CD8-positive, alpha-beta memory T cell (primary cell): ENCODE results near the gene EME2. TPM values are rescaled to one million over a fixed set of nuclear protein-coding genes. Genes with fewer than 3 reads are reported as not detected.

Experiments
- CTCF ChIA-PET: fragments of 350-600 bp; sonication (Branson Sonifier 250); formaldehyde crosslinking; loops from one replicate; lab custom pipeline; 2021; ENCODE audit warnings: antibody characterized with exemption; lab: Charles Lee
- POLR2A ChIA-PET: fragments of 350-600 bp; sonication (Branson Sonifier 250); formaldehyde crosslinking; loops from one replicate; lab custom pipeline; 2021; ENCODE audit warnings: antibody characterized with exemption; lab: Charles Lee
- DNase-seq, 5 donors: peaks; one replicate each; pipeline versions ENCODE4 v3.0.0 to v3.0.0-alpha.2; 2020 to 2022; ENCODE audit warnings: mixed read lengths in 1 of 5
- H3K27ac ChIP-seq: one replicate; pipeline ENCODE4 v1.7.0; 2013; ENCODE audit warnings: low read depth, mild to moderate bottlenecking, low read length, moderate library complexity
- H3K27me3 ChIP-seq: 2 replicates; pipeline ENCODE4 v1.7.0; 2013; ENCODE audit warnings: low read length, mild to moderate bottlenecking; ENCODE audit not compliant: insufficient read depth, poor library complexity, severe bottlenecking
- H3K36me3 ChIP-seq: 2 replicates; pipeline ENCODE4 v1.7.0; 2013; ENCODE audit warnings: mild to moderate bottlenecking, low read length, moderate library complexity; ENCODE audit not compliant: insufficient read depth
- H3K4me1 ChIP-seq: 2 replicates; pipeline ENCODE4 v1.7.0; 2013; ENCODE audit warnings: mild to moderate bottlenecking, low read length, moderate library complexity; ENCODE audit not compliant: insufficient read depth
- H3K4me3 ChIP-seq: 2 replicates; pipeline ENCODE4 v1.7.0; 2013; ENCODE audit warnings: mild to moderate bottlenecking, low read length
- H3K9me3 ChIP-seq: 2 replicates; pipeline ENCODE4 v1.7.0; 2013; ENCODE audit warnings: mild to moderate bottlenecking, low read length
- H3K27ac Mint-ChIP-seq, 8 donors: one replicate each; pipeline ENCODE4 v1.8.0; 2020 to 2021; ENCODE audit warnings: mixed read lengths in 8 of 8, mild to moderate bottlenecking in 6 of 8, inconsistent platforms in 3 of 8, moderate library complexity in 3 of 8
- H3K27me3 Mint-ChIP-seq, 2 donors: one replicate each; pipeline ENCODE4 v1.8.0; 2020 to 2021; ENCODE audit warnings: mixed read lengths in 2 of 2, mild to moderate bottlenecking in 1 of 2, moderate library complexity in 1 of 2
- H3K36me3 Mint-ChIP-seq, 3 donors: one replicate each; pipeline ENCODE4 v1.8.0; 2020 to 2021; ENCODE audit warnings: mixed read lengths in 3 of 3, inconsistent platforms in 1 of 3, mild to moderate bottlenecking in 1 of 3
- H3K4me1 Mint-ChIP-seq, 3 donors: one replicate each; pipeline ENCODE4 v1.8.0; 2020 to 2021; ENCODE audit warnings: mixed read lengths in 3 of 3, inconsistent platforms in 1 of 3, mild to moderate bottlenecking in 1 of 3
- H3K4me3 Mint-ChIP-seq, 7 donors: one replicate each; pipeline ENCODE4 v1.8.0; 2020 to 2021; ENCODE audit warnings: mixed read lengths in 7 of 7, mild to moderate bottlenecking in 6 of 7, moderate library complexity in 4 of 7, inconsistent platforms in 2 of 7
- H3K9me3 Mint-ChIP-seq, 5 donors: one replicate each; pipeline ENCODE4 v1.8.0; 2020 to 2022; ENCODE audit warnings: mixed read lengths in 5 of 5, mild to moderate bottlenecking in 3 of 5, moderate library complexity in 2 of 5, inconsistent platforms in 1 of 5
- polyA plus RNA-seq: library from polyadenylated mRNA; unstranded; fragments of 300-500 nt; fragmentation: Illumina TruSeq; gene quantifications from one replicate; pipeline ENCODE4 v1.2.3, GENCODE V29; 2021
- total RNA-seq, 2 experiments: library from RNA; stranded (reverse); gene quantifications; one replicate each; pipeline ENCODE4 v1.2.3, GENCODE V29; 2021

The EME2 gene
- total and polyA plus RNA-seq, 3 experiments from 2014 or later: 1.6 to 21.6 (median 21.0) TPM

DNA sequence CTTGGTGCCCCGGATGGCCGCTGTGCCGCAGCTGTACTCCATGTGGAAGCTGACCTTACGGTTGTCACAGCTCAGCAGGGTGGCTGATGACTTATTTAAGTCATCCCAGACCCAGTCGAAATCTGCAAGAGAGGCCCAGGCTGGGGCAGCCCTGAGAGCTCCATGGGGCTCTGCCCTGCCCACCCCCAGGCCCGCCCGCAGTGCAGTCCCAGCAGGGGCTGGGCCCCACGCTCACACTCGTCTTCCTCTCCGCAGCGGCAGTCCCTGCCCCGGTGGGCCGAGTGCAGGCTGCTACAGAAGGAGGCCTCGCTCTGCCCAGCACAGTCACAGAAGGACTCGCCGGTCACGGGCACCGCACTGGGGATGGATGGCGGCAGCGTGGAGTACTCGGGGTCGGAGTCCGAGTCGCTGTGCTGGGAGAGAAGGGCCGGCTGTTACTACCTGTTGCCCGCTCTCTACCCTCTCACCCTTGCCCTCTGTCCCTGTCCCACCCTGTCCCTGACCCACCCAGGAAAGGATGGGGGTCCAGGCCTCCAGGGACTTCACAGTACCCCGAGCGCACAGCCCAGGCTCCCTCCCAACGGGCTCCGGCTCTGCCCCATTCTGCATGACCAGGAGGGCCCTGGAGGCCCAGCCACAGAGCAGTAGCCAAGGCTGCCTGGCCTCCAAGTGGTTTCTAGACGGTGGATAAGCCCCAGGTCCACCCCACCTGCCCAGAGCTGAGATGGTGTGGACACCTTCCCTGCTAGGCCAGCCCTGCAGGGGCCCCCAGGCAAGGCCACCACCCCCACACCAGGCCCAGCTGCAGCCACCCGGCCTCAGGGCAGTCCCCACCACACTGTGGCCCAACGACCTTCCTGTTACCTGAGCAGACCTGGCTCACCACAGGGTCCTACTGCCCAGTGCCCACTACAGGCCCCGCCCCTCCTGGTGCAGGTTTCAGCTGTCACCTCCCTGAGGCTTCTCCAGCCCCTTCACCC lies 5.9 kb downstream of the EME2 start:
- no peak for DNase-seq
- H3K4me1 ChIP-seq: peaks cover 32% of the 10 kb centered on the region
- H3K27ac ChIP-seq: no peak overlapping the region
- ChIA-PET POLR2A (no interaction called here), CTCF (no interaction called here)
- peak overlapping the region in 2 of 8 donors; percentile 12 to 54 for H3K27ac Mint-ChIP-seq
- peaks cover 0 to 42% (median 0%) of the 10 kb centered on the region in 3 donors for H3K36me3 Mint-ChIP-seq
- H3K36me3 ChIP-seq: no peaks in the 10 kb centered on the region
- H3K27me3 Mint-ChIP-seq: peaks cover 0 to 2% of the 10 kb centered on the region in 2 donors
- no peak overlapping the region for H3K4me3 ChIP-seq
- no peaks in the 10 kb centered on the region for H3K9me3 Mint-ChIP-seq
- H3K27me3 ChIP-seq: no peaks in the 10 kb centered on the region
- peak overlapping the region in 1 of 7 donors; percentile 62 for H3K4me3 Mint-ChIP-seq
- H3K9me3 ChIP-seq: no peaks in the 10 kb centered on the region
- H3K4me1 Mint-ChIP-seq: peaks cover 15 to 40% (median 17%) of the 10 kb centered on the region in 3 donors

DNA sequence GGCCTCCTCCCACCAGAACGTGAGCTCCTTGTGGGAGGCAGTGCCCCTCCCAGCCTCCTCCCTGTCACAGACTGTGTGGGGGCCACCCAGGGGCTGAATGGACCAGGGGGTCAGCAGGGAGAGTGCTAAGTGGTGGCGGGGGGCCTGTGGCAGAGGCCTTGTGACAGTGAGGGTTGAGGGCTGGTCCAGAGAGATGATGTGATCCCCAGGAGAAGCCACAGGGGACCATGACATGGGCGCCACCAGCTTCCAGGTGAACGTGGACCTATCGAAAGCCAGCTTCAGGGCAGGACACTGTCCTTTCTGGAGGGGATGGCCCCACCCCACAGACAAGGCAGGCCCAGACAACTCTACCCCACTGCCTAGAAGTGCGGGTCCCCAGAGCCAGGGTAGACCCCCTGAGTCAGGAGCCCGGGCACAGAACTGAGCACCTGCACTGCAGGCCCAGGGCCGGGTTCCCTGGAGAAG lies 6.7 kb downstream of the EME2 start:
- H3K4me1 Mint-ChIP-seq: peaks cover 13 to 43% (median 21%) of the 10 kb centered on the region in 3 donors
- POLR2A ChIA-PET: no interaction called here
- Histone ChIP-seq H3K4me3 (no peak overlapping the region), H3K27ac (no peak overlapping the region), H3K4me1 (peaks cover 30% of the 10 kb centered on the region), H3K36me3 (no peaks in the 10 kb centered on the region), H3K9me3 (no peaks in the 10 kb centered on the region), H3K27me3 (no peaks in the 10 kb centered on the region)
- peak overlapping the region in 2 of 8 donors; percentile 12 to 50 for H3K27ac Mint-ChIP-seq
- peaks cover 0 to 2% of the 10 kb centered on the region in 2 donors for H3K27me3 Mint-ChIP-seq
- no peaks in the 10 kb centered on the region for H3K9me3 Mint-ChIP-seq
- CTCF ChIA-PET: no interaction called here
- DNase-seq: no peak
- peak overlapping the region in 1 of 7 donors; percentile 62 for H3K4me3 Mint-ChIP-seq
- peaks cover 0 to 42% (median 0%) of the 10 kb centered on the region in 3 donors for H3K36me3 Mint-ChIP-seq

DNA sequence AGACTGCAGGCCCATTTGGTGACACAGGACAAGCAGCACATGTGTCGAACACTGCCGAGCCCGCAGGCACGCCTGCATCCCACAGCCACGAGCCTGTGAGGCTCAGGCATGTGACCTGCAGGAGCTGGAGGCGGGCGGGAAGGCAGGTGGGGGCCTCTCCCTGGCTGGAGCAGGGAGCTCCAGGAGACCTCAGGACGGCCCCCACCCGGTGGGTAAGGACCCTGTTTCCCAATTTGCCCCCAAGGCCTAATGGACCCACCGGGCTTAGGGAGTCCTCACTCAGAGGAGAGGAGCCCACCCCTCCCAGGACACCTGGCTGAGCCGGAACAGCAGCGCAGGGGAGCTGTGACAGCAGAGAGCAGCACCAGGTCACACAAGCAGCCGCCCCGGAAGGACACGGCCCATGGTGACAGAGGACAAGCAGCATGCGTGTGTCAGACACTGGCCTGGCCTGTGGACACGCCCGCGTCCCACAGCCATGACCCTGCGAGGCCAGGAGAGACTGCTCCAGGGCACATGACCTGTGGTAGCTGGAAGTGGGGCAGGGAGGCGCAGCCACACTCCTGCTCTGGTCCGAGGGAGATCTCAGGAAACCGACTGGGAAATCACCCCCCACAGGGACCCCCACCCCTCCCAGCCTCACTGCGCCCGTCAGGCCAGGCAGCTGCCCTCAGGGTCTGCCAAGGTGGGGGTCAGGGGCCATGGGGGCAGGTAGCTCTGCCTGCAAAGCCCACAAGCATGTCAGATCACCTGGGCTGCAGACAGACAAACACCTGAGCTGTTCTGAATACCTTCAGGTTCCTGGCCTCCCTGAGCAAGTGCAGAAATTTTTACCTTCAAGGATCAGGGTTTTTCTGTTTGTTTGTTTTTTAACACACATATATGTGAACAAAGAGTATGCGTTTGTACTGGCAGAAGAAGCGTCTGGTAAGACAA lies 7.4 kb downstream of the EME2 start:
- Histone ChIP-seq H3K27ac (no peak overlapping the region), H3K27me3 (no peaks in the 10 kb centered on the region), H3K4me1 (peaks cover 27% of the 10 kb centered on the region), H3K36me3 (no peaks in the 10 kb centered on the region), H3K4me3 (no peak overlapping the region), H3K9me3 (no peaks in the 10 kb centered on the region)
- ChIA-PET POLR2A (no interaction called here), CTCF (interaction anchor here (0.6 kb wide), 1 partner anchor 76 kb away, joined by 3 read pairs; no protein-coding TSS in a partner anchor)
- Mint-ChIP-seq H3K9me3 (no peaks in the 10 kb centered on the region), H3K36me3 (peaks cover 0 to 43% (median 0%) of the 10 kb centered on the region in 3 donors), H3K27me3 (peaks cover 0 to 2% of the 10 kb centered on the region in 2 donors), H3K4me1 (peaks cover 13 to 39% (median 23%) of the 10 kb centered on the region in 3 donors), H3K27ac (peak overlapping the region in 3 of 8 donors; percentile 17 to 85 (median 50)), H3K4me3 (peak overlapping the region in 6 of 7 donors; percentile 61 to 89 (median 81))
- peak in 1 of 5 donors; percentile 48 for DNase-seq

- ChIA-PET POLR2A (interaction anchor here (1.1 kb wide), 1 partner anchor 103 kb away, joined by 3 read pairs; the partner anchor contains the start of gene JPT2), CTCF (interaction anchor here (0.6 kb wide), 1 partner anchor 77 kb away, joined by 3 read pairs; no protein-coding TSS in a partner anchor)
- Histone ChIP-seq H3K27ac (no peak overlapping the region), H3K36me3 (no peaks in the 10 kb centered on the region), H3K27me3 (no peaks in the 10 kb centered on the region), H3K4me3 (no peak overlapping the region), H3K4me1 (peaks cover 32% of the 10 kb centered on the region), H3K9me3 (no peaks in the 10 kb centered on the region)
- no peaks in the 10 kb centered on the region for H3K9me3 Mint-ChIP-seq
- H3K27me3 Mint-ChIP-seq: peaks cover 0 to 2% of the 10 kb centered on the region in 2 donors
- peaks cover 18 to 44% (median 26%) of the 10 kb centered on the region in 3 donors for H3K4me1 Mint-ChIP-seq
- no peak for DNase-seq
- peak overlapping the region in 6 of 8 donors; percentile 17 to 93 (median 75) for H3K27ac Mint-ChIP-seq
- H3K4me3 Mint-ChIP-seq: peak overlapping the region in 6 of 7 donors; percentile 73 to 89 (median 81)
- H3K36me3 Mint-ChIP-seq: peaks cover 0 to 47% (median 0%) of the 10 kb centered on the region in 3 donors
Measured at GRCh38 chr16:1780677-1781072, 8.1 kb downstream of the EME2 start.

DNA sequence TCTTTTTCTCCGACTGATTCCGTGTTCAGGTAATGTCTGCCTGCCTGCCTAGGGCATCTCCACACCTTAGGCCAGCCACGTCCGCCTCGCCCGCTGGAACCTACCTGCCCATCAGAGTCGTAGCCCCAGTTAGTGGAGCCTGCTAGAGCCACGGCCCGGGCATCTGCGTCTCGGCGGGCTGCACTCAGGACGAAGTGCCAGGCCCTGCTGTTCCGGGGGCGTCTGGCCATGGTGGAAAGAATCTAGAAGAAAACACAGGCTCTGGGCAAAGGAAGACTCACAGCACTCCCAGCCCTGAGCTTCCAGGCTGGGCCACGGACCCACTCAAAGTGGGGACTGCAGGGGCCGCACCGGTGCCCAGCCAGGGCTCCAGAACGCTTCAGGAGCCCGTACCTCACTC lies 8.6 kb downstream of the EME2 start:
- Mint-ChIP-seq H3K36me3 (peaks cover 0 to 47% (median 0%) of the 10 kb centered on the region in 3 donors), H3K9me3 (no peaks in the 10 kb centered on the region), H3K27me3 (peaks cover 0 to 2% of the 10 kb centered on the region in 2 donors), H3K4me1 (peaks cover 18 to 48% (median 26%) of the 10 kb centered on the region in 3 donors), H3K4me3 (peak overlapping the region; percentile 73 to 92 (median 84)), H3K27ac (peak overlapping the region; percentile 65 to 96 (median 86))
- H3K27me3 ChIP-seq: no peaks in the 10 kb centered on the region
- H3K9me3 ChIP-seq: no peaks in the 10 kb centered on the region
- no peak for DNase-seq
- peaks cover 35% of the 10 kb centered on the region for H3K4me1 ChIP-seq
- H3K4me3 ChIP-seq: peak overlapping the region; percentile 82
- CTCF ChIA-PET: interaction anchor here (1.7 to 3.5 kb wide), 2 partner anchors 8 to 184 kb away, joined by 8 to 24 read pairs; partner anchors contain the start of genes EME2, MRPS34 and RPS2
- POLR2A ChIA-PET: interaction anchor here (1.1 to 3.1 kb wide), 6 partner anchors 9 to 433 kb away, joined by 3 to 52 read pairs (median 10); partner anchors contain the start of genes EME2, FAHD1, HAGH and JPT2
- H3K27ac ChIP-seq: peak overlapping the region; percentile 86
- H3K36me3 ChIP-seq: no peaks in the 10 kb centered on the region

DNA sequence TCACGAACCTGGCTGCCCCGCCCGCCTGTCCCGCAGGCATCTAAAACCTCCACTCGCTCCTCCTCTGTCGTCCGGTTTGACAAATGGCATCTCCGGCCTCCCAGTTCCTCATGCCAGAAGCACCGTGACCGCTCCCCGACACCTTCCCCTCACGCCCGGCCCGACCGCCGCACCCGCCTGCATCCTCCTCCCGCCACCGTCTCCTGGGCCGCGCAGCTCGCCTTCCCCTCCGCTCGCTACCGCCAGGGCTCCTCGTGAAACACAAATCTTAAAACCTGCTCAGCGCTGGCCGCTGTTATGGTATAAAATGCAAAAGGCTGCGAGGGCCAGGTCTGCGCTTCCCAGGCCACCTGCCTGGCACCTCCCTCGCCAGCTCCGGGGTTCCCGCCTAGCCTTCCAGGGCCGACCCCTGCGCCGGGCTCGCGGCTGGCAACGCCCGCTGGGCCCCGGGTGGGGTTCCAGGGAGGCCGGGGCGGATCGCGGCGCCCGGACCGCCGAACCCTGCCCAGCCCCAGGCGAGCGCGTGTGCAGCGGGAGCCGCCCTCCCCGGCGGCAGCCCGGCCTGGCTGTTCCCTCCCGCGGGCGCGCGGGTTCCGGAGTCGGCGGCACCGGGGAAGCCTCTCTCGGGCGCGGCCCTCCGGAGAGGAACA lies 9.3 kb downstream of the EME2 start:
- Histone ChIP-seq H3K36me3 (peaks cover 1% of the 10 kb centered on the region), H3K4me1 (peaks cover 35% of the 10 kb centered on the region), H3K9me3 (no peaks in the 10 kb centered on the region), H3K27me3 (no peaks in the 10 kb centered on the region), H3K27ac (peak overlapping the region; percentile 86), H3K4me3 (peak overlapping the region; percentile 82)
- ChIA-PET POLR2A (interaction anchor here (0.8 to 3.1 kb wide), 16 partner anchors 9 to 432 kb away, joined by 3 to 52 read pairs (median 8); partner anchors contain the start of genes EME2, FAHD1, HAGH and JPT2), CTCF (interaction anchor here (0.8 to 3.5 kb wide), 10 partner anchors 9 to 183 kb away, joined by 3 to 24 read pairs (median 6); partner anchors contain the start of genes EME2, MAPK8IP3, MRPS34 and RPS2)
- Mint-ChIP-seq H3K4me1 (peaks cover 18 to 51% (median 26%) of the 10 kb centered on the region in 3 donors), H3K9me3 (no peaks in the 10 kb centered on the region), H3K27me3 (peaks cover 0 to 2% of the 10 kb centered on the region in 2 donors), H3K36me3 (peaks cover 0 to 46% (median 0%) of the 10 kb centered on the region in 3 donors), H3K4me3 (peak overlapping the region; percentile 80 to 95 (median 92)), H3K27ac (peak overlapping the region; percentile 65 to 96 (median 86))
- DNase-seq: peak in 2 of 5 donors; percentile 24 to 35
